IMR-90 (cell line): ENCODE results near the gene NDUFV3. TPM values are rescaled to one million over a fixed set of nuclear protein-coding genes. Genes with fewer than 3 reads are reported as not detected.

Experiments
- ATAC-seq: fragments of 200-7000 bp; cut with Tn5 transposase; 2 replicates; pipeline ENCODE4 v1.9.1; 2020; ENCODE audit warnings: low read depth, mild to moderate bottlenecking, moderate library complexity
- BruUV-seq: library from RNA; stranded (reverse); fragments of 400-500 nt; replicated peaks from 2 replicates; lab custom pipeline; 2021; lab: Mats Ljungman, UMichigan
- CTCF ChIA-PET: fragments of 300-600 bp; formaldehyde crosslinking; extraction: SDS; loops from one replicate; lab custom pipeline; 2021; ENCODE audit warnings: antibody characterized with exemption; lab: Yijun Ruan, JAX
- POLR2A ChIA-PET: fragments of 300-600 bp; sonication (Branson Sonifier 250); formaldehyde crosslinking; loops from one replicate; lab custom pipeline; 2022; ENCODE audit warnings: antibody characterized with exemption; ENCODE audit not compliant: unreplicated experiment; lab: Charles Lee
- DNase-seq: peaks from one replicate; pipeline ENCODE4 v3.0.0; 2013
- H2AFZ ChIP-seq: replicated peaks from 2 replicates; pipeline ENCODE3; 2013; ENCODE audit warnings: low read length, mild to moderate bottlenecking; ENCODE audit not compliant: poor library complexity
- H2AK5ac ChIP-seq: 2 replicates; pipeline ENCODE4 v1.6.1; 2013; ENCODE audit warnings: low read depth, low read length, inconsistent platforms
- H2AK9ac ChIP-seq: replicated peaks from 2 replicates; pipeline ENCODE3; 2013; ENCODE audit warnings: mild to moderate bottlenecking, low read depth, low read length, moderate library complexity; ENCODE audit not compliant: poor library complexity
- H2BK120ac ChIP-seq: 2 replicates; pipeline ENCODE4 v1.6.1; 2013; ENCODE audit warnings: low read depth, low read length, inconsistent platforms
- H2BK15ac ChIP-seq: 3 replicates; pipeline ENCODE4 v1.6.1; 2013; ENCODE audit warnings: low read depth, low read length, inconsistent platforms
- H2BK20ac ChIP-seq: 2 replicates; pipeline ENCODE4 v1.6.1; 2013; ENCODE audit warnings: low read depth, mild to moderate bottlenecking, inconsistent platforms, low read length, moderate library complexity
- H2BK5ac ChIP-seq: 2 replicates; pipeline ENCODE4 v1.6.1; 2013; ENCODE audit warnings: mild to moderate bottlenecking, low read depth, low read length, inconsistent platforms; ENCODE audit not compliant: poor library complexity, severe bottlenecking
- H3K14ac ChIP-seq: replicated peaks from 2 replicates; pipeline ENCODE4 v1.6.1; 2013; ENCODE audit warnings: low read depth, low read length, inconsistent platforms
- H3K18ac ChIP-seq: 2 replicates; pipeline ENCODE4 v1.6.1; 2013; ENCODE audit warnings: low read depth, low read length, control low read depth
- H3K23ac ChIP-seq: 2 replicates; pipeline ENCODE4 v1.6.1; 2013; ENCODE audit warnings: low read depth, low read length, inconsistent platforms
- H3K27ac ChIP-seq: 2 replicates; pipeline ENCODE4 v1.5.1; 2013; ENCODE audit warnings: mild to moderate bottlenecking, control low read depth, low read length; ENCODE audit not compliant: insufficient read depth
- H3K27me3 ChIP-seq: 2 replicates; pipeline ENCODE4 v1.6.1; 2013; ENCODE audit warnings: low read length; ENCODE audit not compliant: control insufficient read depth, insufficient read depth
- H3K36me3 ChIP-seq: 2 replicates; pipeline ENCODE4 v1.6.1; 2013; ENCODE audit warnings: low read length, mixed read lengths; ENCODE audit not compliant: control insufficient read depth, insufficient read depth
- H3K4ac ChIP-seq: 2 replicates; pipeline ENCODE4 v1.6.1; 2013; ENCODE audit warnings: low read depth, low read length, inconsistent platforms
- H3K4me1 ChIP-seq: 2 replicates; pipeline ENCODE4 v1.6.1; 2013; ENCODE audit warnings: low read length, mixed read lengths; ENCODE audit not compliant: control insufficient read depth, insufficient read depth
- H3K4me2 ChIP-seq: 2 replicates; pipeline ENCODE4 v1.6.1; 2013; ENCODE audit warnings: low read depth, mild to moderate bottlenecking, control low read depth, low read length, moderate library complexity
- H3K4me3 ChIP-seq: 2 replicates; pipeline ENCODE4 v1.5.1; 2013; ENCODE audit warnings: low read depth, mild to moderate bottlenecking, control low read depth, low read length, moderate library complexity; ENCODE audit not compliant: insufficient read depth
- H3K56ac ChIP-seq: 2 replicates; pipeline ENCODE4 v1.6.1; 2013; ENCODE audit warnings: low read length, inconsistent platforms; ENCODE audit not compliant: insufficient read depth; ENCODE audit errors: extremely low read depth
- H3K79me1 ChIP-seq, 2 experiments: 2 replicates each; pipeline ENCODE4 v1.6.1; 2013; ENCODE audit warnings: low read length in 2 of 2, inconsistent platforms in 1 of 2, low read depth in 1 of 2
- H3K9ac ChIP-seq: 2 replicates; pipeline ENCODE4 v1.6.1; 2013; ENCODE audit warnings: low read depth, low read length, control low read depth
- H3K9me1 ChIP-seq: 2 replicates; pipeline ENCODE4 v1.6.1; 2013; ENCODE audit warnings: low read length, inconsistent platforms; ENCODE audit not compliant: insufficient read depth
- H3K9me3 ChIP-seq: 2 replicates; pipeline ENCODE4 v1.6.1; 2013; ENCODE audit warnings: low read length; ENCODE audit not compliant: control insufficient read depth, insufficient read depth
- H4K20me1 ChIP-seq: 2 replicates; pipeline ENCODE4 v1.6.1; 2013; ENCODE audit warnings: low read length, inconsistent platforms; ENCODE audit not compliant: insufficient read depth
- H4K5ac ChIP-seq: 2 replicates; pipeline ENCODE4 v1.6.1; 2013; ENCODE audit warnings: mild to moderate bottlenecking, low read depth, low read length, control low read depth
- H4K8ac ChIP-seq, 2 experiments: 2 replicates each; pipeline ENCODE4 v1.6.1; 2013; ENCODE audit warnings: low read depth in 2 of 2, low read length in 2 of 2, control low read depth in 1 of 2, inconsistent platforms in 1 of 2
- H4K91ac ChIP-seq: 2 replicates; pipeline ENCODE4 v1.6.1; 2013; ENCODE audit warnings: low read depth, low read length, inconsistent platforms; ENCODE audit not compliant: insufficient read depth
- FOS ChIP-seq: fragments of 150-350 bp; IDR thresholded peaks from 2 replicates; pipeline ENCODE4 v1.6.1; 2016; ENCODE audit warnings: low read depth, low read length
- RFX5 ChIP-seq: IDR thresholded peaks from 2 replicates; pipeline ENCODE4 v1.8.0; 2012; ENCODE audit warnings: low read depth, mild to moderate bottlenecking, low read length, moderate library complexity
- SMC3 ChIP-seq: fragments of 150-350 bp; IDR thresholded peaks from 2 replicates; pipeline ENCODE4 v1.6.1; 2016; ENCODE audit warnings: low read depth, mild to moderate bottlenecking, antibody characterized with exemption, low read length, moderate library complexity
- WGBS, 2 experiments: methylation state at CpG; one replicate each; pipeline versions ENCODE4 v1.1.5 to v1.1.7; 2013; ENCODE audit warnings: missing lambda C conversion rate in 2 of 2; ENCODE audit not compliant: insufficient read length in 1 of 2; ENCODE audit errors: extremely low coverage in 2 of 2; 5-methylcytosine and 5-hydroxymethylcytosine counted together
- dilution Hi-C: fragments of 300-500 bp; cut with HindIII; formaldehyde crosslinking; loops from one replicate; pipeline ENCODE4 v1.14.3; 2018; ENCODE audit warnings: low sequenced_read_pairs; ENCODE audit not compliant: unreplicated experiment
- in situ Hi-C: fragments of 300-500 bp; cut with MboI; formaldehyde crosslinking; loops from 3 replicates; pipeline ENCODE4 v1.14.3; 2019; ENCODE audit warnings: low sequenced_read_pairs, inconsistent platforms, mixed read lengths
- intact Hi-C: fragments of 100-400 bp; cut with micrococcal nuclease; formaldehyde crosslinking; loops from 2 replicates; pipeline ENCODE4 v1.10.0; 2022
- polyA plus RNA-seq, 3 experiments: library from polyadenylated mRNA; depleted of rRNA; stranded (reverse); fragments of >200 nt; gene quantifications; 2 replicates each; pipeline ENCODE4 v1.2.3, GENCODE V29; 2012; ENCODE audit warnings: low replicate concordance in 1 of 3
- total RNA-seq: library from RNA; depleted of rRNA; stranded (reverse); fragments of >200 nt; gene quantifications from 2 replicates; pipeline ENCODE4 v1.2.3, GENCODE V29; 2012
- TF ChIP-seq, protein P1 (sequence below): fragments of 150-350 bp; IDR thresholded peaks from 2 replicates; pipeline ENCODE4 v1.6.1; 2017; ENCODE audit warnings: mild to moderate bottlenecking, antibody characterized with exemption, low read length, low read depth

The NDUFV3 gene
- total and polyA plus RNA-seq, 2 of the 4 experiments (the other 2 are of a cell fraction): 38.5 to 55.6 TPM

DNA sequence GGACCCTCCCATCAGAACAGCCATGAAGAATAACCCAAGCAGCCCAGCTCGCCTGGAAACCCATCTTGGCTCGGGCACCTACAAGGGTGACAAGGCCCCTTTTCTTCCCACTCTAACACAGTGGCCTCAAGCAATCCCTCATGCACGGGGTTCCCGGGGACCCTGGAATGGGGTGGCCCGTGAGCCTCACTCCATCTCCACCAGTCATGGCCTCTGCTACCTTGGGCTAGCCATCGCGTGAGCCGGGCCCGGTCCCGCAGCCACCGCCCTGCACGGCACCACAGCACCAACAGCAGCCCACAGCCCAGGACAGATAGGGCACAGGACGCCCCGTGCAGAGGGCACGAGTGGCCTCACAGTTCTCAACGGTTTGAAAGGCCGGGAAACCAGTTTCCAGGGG, 32.8 kb upstream of the NDUFV3 start:
- Histone ChIP-seq H3K18ac (no peak overlapping the region), H2AK9ac (no peak overlapping the region), H2AFZ (no peak overlapping the region), H3K36me3 (peaks cover 48% of the 10 kb centered on the region), H3K27me3 (no peaks in the 10 kb centered on the region), H4K20me1 (peaks cover 37% of the 10 kb centered on the region), H3K4ac (no peak overlapping the region), H3K4me3 (no peak overlapping the region), H2BK15ac (no peak overlapping the region), H3K9ac (no peak overlapping the region), H2AK5ac (no peak overlapping the region), H4K91ac (no peak overlapping the region), H2BK5ac (no peak overlapping the region), H3K79me1 (peaks cover 27 to 37% of the 10 kb centered on the region in 2 experiments), H3K9me3 (no peaks in the 10 kb centered on the region), H3K14ac (no peak overlapping the region), H2BK120ac (no peak overlapping the region), H3K27ac (no peak overlapping the region), H2BK20ac (no peak overlapping the region), H4K8ac (no peak overlapping the region), H3K23ac (no peak overlapping the region), H3K4me2 (no peak overlapping the region), H4K5ac (no peak overlapping the region), H3K56ac (no peak overlapping the region), H3K4me1 (no peaks in the 10 kb centered on the region), H3K9me1 (no peaks in the 10 kb centered on the region)
- intact Hi-C loops (no loop called here), in situ Hi-C loops (loop anchor here (25.0 kb wide), 1 partner anchor 98 kb away; no protein-coding TSS in a partner anchor), dilution Hi-C loops (no loop called here)
- TF ChIP-seq RFX5 (no peak), SMC3 (no peak), FOS (no peak)
- TF ChIP-seq, protein P1, sequence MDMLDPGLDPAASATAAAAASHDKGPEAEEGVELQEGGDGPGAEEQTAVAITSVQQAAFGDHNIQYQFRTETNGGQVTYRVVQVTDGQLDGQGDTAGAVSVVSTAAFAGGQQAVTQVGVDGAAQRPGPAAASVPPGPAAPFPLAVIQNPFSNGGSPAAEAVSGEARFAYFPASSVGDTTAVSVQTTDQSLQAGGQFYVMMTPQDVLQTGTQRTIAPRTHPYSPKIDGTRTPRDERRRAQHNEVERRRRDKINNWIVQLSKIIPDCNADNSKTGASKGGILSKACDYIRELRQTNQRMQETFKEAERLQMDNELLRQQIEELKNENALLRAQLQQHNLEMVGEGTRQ: no peak
- ATAC-seq (no peak), DNase-seq (no peak)
- ChIA-PET CTCF (no interaction called here), POLR2A (no interaction called here)
- BruUV-seq: no TSS peak
- WGBS, 2 experiments: 96% methylated on average over 5 of the region's 17 CpGs; no CpG with 5 or more reads in 1 of the 2 experiments
